SHP77 (cell line): ENCODE measurements around the gene EIF6.

ENCODE experiments used
- DNase-seq, 2 experiments: peaks; one replicate each; lab custom pipeline; 2025; lab: John Stamatoyannopoulos, UW

EIF6 gene

DNA sequence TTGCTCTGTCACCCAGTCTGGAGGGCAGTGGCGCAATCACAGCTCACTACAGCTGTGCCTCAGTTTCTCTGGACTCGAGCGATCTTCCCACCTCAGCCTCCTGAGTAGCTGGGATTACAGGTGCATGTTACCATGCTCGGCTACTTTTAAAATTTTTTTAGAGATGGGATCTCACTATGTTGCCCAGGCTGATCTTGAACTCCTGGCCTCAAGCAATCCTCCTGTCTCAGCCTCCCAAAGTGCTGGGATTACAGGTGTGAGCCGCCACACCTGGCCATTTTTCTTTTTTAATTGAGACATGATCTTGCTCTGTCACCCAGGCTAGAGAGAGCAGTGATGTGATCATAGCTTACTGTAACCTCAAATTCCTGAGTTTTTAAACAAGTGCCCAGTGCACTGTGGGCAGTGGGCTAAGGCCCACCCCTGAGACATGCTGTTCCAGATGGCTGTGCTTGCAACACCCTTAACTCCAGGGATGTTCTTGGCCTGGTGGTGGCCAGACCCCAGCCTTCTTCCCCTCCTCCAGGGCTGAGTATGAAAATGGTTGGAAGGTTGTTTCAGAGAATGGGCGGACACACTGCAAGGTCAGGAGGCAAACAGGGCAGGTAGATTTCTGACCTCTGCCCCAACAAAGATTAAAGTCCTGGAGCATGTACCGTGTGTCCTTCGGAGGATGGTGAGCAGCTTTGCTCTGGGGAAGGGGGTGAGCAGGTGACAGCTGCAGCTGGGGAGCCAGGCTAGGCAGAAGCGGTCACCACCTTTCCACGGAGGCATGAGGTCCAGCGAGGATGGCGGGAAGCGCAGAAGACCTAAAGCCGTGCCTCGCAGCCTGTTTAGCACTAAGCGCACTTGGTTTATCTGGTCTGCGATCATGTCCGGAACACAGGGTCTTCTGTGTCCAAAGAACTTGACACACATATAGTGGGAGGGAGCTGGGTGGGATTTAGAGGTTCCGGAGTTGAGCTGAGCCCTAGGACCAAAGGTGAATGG is 9.0 kb upstream of the EIF6 start:
- no peak for DNase-seq

DNA sequence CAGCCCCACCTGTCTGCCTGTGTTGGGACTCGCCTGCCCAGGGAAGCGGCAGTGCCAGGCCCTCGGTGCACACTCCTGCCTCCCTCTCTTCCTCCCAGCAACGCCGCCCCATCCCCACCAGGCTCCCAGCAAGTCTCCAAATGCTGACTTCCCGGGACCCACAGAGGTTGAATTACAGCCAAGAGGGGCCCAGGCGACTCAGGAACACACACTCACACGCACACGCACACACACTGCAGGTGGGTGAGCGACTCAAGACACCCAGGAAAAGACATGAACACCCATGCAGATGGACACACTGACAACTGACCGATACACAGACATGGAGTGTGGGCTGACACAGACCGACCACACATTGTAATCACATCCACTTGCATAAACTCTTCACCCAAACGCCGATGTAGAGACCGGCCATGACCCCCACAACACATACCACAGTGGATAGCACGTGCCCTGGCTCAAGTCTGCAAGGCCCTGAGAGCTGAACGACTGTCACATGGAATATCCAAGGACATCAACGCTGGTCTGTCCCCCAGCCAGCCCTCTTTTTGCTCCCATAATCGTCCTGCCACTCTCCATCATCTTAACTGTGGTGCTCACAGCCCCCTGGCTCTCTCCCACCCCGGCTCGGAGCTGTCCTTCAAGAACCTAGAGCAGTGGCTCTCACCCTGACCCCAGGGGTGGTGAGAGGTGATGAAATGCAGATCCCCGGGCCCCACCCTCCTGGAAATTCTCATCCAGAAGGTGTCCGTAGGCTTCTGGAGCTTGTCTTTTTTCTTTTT is 8.1 kb upstream of the EIF6 start:
- DNase-seq = no peak

DNA sequence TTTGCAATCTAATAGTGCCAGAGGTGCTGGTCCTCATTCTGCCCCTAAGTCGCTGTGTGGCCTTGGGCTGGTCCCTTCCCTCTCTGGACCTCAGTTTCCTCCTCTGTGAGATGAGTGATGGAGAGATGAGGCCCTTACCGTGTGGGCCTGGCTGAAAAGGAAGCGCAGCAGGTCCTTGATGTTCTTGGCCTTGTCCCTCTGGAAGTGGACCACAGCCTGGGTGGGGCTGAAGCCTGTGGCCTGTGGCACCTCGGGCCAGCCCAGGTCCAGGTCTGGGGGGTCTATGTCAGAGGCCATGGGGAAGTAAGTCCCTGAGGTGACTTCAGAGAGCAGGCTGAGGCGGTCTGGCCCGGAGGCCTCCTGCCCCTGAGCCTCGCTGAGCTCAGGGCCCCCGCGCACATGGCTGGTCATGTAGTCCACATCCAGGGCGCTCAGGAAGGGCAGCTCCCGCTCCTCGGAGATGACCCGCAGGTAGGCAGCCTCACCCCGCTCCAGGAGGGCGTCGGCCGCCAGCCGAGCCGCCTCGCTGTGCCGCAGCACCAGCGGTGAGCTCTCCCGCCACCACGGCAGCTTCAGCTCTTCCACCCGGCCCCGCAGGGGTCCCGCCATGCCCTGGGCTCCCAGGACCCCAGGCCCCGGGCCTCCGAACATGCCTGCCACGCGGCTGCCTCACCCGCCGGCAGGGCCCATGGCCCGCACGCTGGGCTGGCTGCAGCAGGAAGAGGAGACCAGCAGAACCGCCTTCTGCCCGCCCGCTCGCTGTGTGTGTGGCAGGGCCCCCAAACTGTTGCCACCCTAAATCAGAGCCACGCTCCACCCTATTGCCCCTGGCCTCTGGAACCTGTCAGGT is 7.3 kb upstream of the EIF6 start, which contains the start of gene FAM83C:
Gene FAM83C (minus strand): TSS at position 772 of the 850 bp plus-strand sequence. CDS start 121 bp downstream, at position 651.
- no peak for DNase-seq

DNA sequence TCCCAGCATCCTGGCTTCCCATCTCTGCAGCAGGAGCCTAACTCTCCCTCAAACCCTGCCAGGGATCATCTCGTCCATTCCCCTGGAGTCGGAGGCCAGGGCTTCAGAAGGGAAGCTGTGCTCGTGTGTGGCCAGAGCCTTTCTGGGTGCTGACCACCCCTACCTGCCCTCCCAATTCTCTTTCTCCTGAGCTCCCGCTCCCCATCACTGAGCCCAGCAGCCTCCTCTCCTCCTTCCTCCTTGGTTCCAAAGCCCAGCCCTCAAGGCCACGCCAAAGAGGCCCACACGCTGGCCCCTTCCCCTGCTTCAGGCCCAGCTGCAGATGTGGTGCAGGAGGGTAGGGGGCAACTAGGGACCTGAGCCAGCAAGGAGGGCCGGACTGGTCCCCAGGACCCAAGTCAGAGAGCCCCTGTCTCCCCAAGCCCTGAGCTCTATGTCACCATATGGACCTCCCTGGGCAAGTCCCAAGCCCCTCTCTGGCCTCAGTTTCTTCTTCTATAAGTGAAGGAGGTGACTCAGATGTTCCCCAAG is 6.4 kb upstream of the EIF6 start:
- DNase-seq = no peak

DNA sequence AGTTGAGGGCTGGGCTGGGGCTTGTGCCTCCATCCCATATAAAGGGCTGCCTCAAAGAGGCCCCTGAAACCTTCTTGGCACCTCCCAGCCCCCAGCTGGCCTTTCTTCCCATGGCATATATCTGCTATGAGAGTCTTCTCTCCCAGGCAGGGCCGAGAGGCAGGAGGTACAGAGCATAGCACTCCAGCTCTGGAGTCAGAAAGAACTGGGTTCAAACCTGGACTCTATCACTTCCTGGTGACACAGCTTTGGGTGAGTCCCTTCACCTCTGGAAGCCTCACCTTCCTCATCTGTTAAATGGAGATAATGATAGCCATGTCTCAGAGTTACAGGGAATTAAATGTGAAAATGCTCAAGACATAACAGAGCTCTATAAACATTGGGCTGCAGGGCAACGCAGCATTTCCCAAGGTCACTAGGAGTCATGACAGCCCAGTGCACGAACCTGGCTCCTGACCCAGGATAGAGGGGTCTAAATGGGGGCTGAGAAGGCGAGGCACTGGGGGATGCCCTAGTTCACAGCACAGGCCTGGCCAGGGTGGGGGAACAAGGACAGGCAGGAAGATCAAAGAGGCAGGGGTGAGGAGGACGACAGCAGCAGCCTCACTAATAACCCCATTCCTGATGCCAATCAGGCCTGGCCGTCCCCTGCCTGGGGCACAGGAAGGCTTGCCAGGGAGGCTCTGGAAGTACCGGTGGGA is 5.8 kb upstream of the EIF6 start:
- no peak for DNase-seq

DNA sequence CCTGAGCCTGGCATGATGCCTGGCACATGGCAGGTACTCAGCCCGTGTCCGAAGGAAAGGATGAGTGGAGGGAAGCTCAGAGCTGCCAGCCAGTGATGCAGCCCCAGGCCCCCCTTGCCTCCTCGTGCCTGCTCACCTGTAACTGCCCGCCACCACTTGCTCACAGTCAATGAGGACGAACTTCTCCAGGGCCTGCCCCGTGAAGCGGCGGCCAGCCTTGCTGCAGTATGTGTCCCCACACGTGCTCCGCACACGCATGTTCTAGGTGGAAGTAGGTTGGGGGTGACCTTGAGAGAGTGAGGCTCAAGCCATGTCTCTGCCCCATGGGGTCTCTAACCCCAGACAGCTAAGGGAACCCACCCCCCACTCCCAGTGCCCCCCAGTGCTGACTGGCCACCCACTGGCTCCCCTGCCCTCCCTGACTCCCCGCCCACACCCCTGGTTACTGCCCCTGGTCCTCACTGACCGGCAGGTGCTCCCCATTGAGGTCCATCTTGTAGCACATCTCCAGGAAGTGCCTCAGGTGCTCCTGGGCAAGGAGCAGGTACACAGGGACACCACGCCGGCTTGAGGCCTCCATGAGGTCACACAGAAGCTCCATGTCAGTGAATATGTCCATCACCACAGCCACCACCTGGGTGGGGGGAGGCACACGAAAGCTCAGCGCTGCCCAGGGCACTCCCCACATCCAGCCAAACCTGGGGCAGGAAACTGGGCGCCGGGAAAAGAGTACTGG is 3.9 kb upstream of the EIF6 start:
- no peak for DNase-seq

DNA sequence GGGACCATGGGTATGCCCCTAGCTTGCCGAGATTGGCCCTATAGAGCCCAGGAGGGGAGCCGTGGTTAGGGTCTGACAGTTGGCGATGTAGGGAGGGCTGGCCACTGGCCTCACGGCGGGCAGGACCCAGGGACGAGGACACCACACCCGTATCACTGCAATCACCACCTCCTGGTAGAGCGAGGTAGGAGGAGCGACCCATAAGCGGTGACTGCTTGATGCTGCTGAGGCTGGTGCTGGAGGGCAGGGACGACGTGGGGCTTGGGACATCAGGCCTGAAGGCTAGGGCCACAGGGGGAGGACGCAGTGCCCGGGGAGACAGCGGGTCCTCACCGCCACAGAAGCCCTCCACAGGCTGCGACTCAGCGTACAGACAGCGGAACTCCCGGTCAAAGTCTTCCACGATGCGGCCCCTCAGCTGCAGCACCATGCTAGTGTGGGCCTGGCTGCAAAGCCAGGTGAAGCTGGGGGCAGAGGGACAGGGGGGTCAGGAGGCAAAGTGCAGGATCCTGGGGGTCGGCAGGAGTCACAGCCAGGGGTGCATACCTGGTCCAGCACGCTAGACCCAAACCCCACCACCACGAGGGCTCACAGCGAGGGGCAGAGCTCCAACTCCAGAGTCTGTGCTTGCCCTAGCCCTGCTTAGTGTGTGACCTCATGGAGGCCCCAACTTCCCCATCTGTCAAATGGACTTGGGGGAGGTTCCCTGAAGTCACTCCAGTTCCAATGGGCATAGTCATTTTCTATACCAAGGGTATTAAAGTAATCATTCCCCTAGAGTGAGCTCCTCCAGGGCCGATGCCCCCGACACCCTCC is 3.1 kb upstream of the EIF6 start:
- no peak for DNase-seq

DNA sequence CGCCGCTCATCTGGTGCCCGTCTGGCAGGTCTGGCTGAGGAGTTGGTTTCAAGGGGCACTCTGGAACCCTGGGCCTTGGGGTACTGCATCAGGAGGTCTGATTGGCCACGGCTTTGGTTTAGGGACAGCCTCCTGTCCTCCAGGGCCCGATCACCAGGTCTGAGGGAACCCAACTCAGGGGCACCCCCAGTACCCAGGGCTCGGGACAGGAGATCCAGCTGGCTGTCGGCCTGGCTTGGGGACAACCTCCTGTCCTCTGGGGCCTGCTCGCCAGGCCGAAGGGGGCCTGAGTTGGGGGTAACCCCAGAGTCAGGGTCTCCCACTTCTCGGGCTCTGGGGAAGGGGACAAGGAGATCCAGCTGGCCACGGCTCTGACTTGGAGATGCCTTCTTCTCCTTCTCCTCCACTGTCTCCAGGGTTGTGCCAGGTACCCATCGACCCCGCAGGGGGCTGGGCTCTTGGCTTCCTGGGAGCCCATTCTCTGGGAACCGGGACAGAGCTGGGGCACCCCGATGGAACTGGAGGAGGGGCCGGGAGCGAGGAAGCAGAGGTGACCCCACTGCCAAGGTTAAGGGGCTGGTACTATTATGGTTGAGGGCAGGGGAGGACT is 2.4 kb upstream of the EIF6 start:
- no peak for DNase-seq

DNA sequence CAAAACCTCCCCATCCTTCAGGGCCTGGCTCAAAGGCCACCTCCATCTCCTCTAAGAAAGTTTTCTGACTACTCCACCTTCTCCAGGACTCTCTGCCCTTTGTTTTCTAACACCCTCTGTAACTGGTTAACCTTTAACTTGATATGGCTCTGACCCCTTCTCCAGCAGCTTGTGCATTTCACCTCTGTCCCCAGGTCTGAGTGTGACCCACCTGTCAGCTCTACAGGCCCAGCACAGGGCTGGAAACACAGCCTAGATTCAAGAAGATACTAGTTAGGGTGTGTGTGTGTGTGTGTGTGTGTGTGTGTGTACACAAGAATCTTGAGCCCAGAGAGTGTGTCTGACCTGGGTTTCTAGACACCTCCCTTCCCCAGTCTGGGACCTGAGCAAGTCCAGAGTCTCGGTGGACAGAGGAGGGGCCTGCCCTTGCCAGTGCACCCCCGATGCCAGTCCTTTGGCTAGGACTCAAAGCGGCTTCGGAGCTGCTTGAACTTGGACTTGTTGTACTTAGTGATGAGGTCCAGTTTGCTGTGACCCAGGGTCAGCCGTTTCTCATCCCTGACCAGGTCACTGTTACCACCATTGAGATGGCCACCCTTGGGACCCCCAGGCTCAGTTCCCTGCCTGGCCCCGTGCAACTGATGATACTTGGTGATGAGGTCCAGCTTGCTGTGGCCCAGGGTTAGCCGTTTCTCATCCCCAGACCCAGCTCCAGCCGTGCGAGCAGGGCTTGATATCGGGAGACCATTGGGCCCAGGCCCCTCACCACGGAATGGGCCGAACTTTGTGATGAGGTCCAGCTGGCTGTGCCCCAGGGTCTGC is 1.7 kb upstream of the EIF6 start:
- DNase-seq = no peak

DNA sequence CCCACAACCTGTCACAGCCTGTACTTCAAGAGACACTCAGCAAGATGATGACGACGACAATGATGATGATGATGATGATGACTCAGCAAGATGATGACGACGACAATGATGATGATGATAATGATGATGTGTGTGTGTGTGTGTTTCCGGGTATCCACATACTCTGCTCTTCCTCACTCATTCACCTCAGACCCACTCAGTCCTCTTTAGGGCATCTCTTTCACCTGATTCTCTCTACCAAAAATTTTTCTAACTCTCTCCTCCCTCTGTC is 1.2 kb upstream of the EIF6 start:
- DNase-seq = no peak

DNA sequence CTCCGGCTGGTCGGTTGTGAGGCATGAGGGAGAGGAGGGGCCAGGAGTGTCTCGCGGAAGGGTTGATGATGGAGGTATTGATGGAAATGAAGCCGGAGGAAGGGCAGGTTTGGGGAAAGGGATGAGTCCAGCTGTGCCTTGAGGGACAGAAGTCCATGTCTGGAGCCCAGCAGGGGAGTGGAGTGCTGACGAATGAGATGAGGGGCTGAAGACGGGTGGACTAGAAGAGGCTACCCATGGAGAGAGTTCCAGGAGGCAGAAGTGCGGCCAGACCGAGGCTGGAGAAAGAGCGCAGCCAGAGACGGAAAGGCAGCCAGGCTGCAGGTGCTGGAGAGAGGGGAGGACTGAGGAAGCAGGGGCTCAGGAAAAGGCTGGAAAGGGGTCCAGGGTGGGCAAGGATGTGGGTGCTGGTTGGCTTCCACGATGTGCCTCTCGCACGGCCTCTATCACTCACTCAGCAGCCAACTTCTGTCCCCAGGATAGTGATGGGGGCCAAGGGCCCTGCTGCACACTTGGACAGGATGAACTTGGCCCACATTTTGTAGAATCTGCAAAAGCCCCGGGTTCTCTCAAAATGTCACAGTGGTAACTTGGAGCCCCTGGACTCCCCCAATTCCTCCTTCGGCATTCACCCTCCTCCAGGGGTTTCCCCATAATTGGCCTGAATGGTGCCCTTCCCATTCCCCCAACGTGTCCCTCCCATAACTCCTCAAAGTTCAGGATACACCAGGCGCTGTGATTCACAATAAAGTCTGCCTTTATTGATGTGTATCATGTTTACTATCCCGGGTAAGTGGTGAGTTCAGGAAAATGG is 627 bp upstream of the EIF6 start:
- no peak for DNase-seq

DNA sequence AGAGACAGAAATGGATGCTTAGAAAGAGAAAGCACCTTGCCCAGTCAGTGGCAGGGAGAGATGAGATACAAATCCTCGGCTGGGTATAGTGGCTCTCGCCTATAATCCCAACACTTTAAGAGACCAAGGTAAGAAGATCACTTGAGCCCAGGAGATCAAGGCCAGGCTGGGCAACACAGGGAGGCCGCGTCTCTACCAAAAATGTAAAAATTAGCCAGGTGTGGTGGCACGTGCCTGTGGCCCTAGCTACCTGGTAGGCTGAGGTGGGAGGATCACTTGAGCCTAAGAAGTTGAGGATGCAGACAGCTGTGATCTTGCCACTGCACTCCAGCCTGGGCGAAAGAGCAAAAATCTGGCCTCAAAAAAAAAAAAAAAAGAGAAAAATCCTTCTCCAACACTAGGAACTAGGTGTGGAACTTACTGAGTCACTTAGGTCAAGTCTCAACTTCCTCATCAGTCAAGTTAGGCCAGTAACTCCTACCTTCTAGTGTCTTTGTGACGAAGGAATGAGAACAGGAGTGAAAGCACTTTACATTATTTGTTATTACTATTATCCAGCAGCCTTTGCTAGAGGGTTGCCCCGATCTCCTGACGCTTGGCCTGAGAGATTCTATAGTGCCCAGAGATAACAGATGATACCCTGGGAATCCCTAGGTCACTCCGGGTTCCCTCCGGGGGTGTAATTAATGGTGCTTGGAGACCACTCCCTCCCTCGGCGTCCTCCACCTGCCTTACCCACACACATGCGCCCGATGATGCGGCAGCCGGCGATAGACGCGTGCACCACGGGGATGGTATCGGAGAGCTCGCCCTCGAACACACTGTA is 918 bp downstream of the EIF6 start:
- DNase-seq = no peak

DNA sequence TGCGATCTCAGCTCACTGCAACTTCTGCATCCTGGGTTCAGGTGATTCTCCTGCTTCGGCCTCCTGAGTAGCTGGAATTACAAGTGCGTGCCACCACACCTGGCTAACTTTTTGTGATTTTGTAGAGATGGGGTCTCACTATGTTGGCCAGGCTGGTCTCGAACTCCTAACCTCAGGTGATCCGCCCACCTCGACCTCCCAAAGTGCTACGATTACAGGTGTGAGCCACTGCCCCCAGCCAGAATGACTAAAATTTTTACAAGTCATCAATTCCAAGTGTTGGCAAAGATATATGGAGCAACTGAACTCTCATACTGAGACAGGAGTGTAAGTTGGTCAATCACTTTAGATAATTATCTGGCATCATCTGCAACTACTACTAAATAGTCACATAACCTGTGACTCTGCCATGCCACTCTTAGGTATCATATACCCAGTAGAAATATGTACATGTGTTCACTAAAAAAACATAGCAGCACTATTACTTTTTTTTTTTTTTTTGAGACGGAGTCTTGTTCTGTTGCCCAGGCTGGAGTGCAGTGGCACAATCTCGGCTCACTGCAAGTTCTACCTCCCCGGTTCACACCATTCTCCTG is 3.0 kb downstream of the EIF6 start:
- no peak for DNase-seq

DNA sequence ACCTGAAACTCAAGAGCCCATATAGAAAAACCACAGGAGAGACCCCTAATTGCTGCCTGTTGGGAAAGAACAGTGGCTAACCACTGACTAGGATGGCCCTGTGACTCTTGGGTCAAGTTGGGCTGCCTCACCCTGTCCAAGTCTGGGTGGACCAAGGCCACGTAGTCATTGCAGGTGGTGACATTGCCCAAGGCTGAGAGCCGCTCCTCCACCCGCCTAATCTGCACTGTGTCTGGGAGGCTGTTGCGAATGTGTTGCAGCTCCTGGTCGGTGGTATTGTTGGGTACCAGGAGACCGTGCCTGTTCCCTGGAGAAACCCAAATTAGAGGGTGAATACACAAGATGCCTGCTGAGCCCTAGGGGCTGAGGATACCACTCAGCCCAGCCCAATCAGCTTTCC is 4.0 kb downstream of the EIF6 start:
- no peak for DNase-seq

DNA sequence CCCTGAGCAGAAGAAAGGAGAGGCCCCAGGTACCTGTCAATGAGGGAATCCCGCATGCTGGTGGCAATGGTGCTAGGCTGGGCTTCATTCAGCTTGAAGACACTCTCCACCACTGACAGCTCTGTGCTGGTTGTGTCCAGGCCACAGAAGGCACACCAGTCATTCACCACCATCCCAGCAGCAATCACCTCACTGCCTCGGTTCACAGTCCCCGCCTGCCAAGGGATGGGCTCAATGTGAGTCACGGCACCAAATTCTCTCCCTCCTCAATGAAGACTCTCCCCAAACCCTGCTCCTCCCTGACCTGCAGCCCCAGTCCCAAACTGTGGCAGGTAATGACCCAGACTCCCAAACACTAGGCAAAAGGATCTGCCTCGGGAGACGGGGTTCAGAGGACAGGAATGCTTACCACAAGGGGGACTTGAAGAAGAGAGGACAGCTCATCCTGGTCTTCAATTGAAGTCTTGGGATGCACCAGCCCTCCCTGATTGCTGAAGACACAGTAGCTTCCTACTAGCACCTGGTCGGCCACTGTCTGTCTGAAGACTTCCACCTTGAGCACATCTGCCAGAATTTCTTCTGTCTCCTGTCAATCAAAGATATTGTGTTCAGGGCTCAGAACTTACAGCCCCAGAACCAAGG is 4.9 kb downstream of the EIF6 start:
- DNase-seq = no peak

DNA sequence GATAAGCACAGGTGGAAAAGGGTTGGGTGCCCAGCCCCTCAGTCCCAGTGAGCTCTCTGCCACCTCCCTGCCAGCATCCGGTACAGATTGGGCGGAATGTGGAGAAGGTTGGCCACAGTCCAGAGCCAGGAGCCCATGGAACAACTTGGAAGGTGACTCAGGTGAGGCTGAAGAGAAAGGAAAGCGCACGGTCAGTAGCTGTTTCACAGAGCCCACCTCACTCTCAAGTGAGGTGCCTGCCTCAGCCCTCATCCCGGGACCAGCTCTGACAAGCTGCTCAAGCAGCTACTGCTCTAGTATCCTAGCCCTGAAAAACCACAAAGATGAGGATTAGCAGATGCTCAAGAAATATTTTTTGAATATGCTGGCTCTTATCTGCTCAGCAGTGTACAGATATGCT is 5.5 kb downstream of the EIF6 start:
- no peak for DNase-seq
